GM23338 (cell line): Measurements from ENCODE around the gene MYCN.

ENCODE experiments used
- CREB1 ChIP-seq: fragments of 250-450 bp; sonication (Bioruptor Pico); IDR thresholded peaks from 2 replicates; pipeline ENCODE4 v1.5.0; 2020; ENCODE audit warnings: low read depth, mild to moderate bottlenecking, moderate library complexity
- CTCF ChIP-seq, 2 experiments: fragments of 200-600 bp in 1 of 2; sonication (generic) in 1 of 2; conservative IDR thresholded peaks; 2 replicates each; pipeline versions ENCODE4 v1.5.1 to v1.6.1; 2016 to 2017; ENCODE audit warnings: antibody characterized with exemption in 2 of 2, low read depth in 2 of 2, mild to moderate bottlenecking in 2 of 2, moderate library complexity in 1 of 2
- EZH2 ChIP-seq: fragments of 200-600 bp; sonication (generic); IDR thresholded peaks from one replicate; pipeline ENCODE4 v1.8.0; 2017; ENCODE audit warnings: antibody characterized with exemption, mild to moderate bottlenecking, low read depth; ENCODE audit not compliant: unreplicated experiment
- EZH2phosphoT487 ChIP-seq: fragments of 200-600 bp; sonication (generic); IDR thresholded peaks from one replicate; pipeline ENCODE4 v1.8.1; 2018; ENCODE audit warnings: antibody characterized with exemption; ENCODE audit not compliant: unreplicated experiment
- JUNB ChIP-seq: IDR thresholded peaks from one replicate; pipeline ENCODE4 v1.6.1; 2016; ENCODE audit warnings: antibody characterized with exemption; ENCODE audit not compliant: unreplicated experiment
- POLR2AphosphoS5 ChIP-seq: IDR thresholded peaks from 2 replicates; pipeline ENCODE4 v1.6.1; 2016; ENCODE audit warnings: antibody characterized with exemption, low read depth
- REST ChIP-seq: IDR thresholded peaks from one replicate; pipeline ENCODE4 v1.6.1; 2018; ENCODE audit warnings: antibody characterized with exemption; ENCODE audit not compliant: unreplicated experiment
- ZNF114 ChIP-seq: fragments of 250-450 bp; sonication (Bioruptor Pico); IDR thresholded peaks from 2 replicates; pipeline ENCODE4 v1.5.0; 2020; ENCODE audit warnings: mild to moderate bottlenecking, moderate library complexity
- ZNF331 ChIP-seq: fragments of 250-450 bp; sonication (Bioruptor Pico); IDR thresholded peaks from 2 replicates; pipeline ENCODE4 v1.5.0; 2020; ENCODE audit warnings: low read depth, mild to moderate bottlenecking, moderate library complexity
- ZNF462 ChIP-seq: fragments of 250-450 bp; sonication (Bioruptor Pico); IDR thresholded peaks from 2 replicates; pipeline ENCODE4 v1.5.0; 2020; ENCODE audit warnings: mild to moderate bottlenecking, moderate library complexity
- TF ChIP-seq, protein P1 (sequence below): IDR thresholded peaks from 2 replicates; pipeline ENCODE4 v1.6.1; 2016; ENCODE audit warnings: antibody characterized with exemption

DNA sequence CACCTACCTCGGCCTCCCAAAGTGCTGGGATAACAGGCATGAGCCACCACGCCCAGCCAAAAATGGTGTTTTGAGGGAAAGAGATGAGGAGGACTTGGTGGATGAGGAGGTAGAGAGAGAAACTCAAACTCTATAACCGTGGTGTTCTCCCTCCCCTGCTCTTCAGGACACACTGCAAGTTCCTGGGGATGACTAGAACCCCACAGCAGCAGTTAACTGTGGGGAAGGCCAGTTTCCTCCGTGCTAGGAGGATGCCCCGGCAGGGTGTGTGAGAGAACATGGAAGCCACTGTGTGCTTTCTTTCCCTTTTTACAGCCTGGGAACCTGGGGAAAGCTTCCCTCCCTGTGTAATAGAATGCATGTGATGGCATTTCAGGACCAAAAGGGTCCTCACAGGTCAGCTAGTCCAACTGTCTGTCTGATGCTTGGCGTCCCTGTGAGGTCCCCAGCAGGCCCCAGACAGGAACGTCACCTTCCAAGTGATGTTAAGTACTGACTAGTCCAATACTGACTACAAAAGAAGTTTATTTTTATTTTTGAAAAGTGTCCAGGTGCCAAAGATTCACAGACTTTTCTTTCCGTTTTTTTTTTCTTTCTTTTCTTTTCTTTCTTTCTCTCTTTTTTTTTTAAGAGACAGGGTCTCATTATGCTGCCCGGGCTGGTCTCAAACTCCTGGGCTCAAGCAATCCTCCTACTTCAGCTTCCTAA, 38.9 kb downstream of the MYCN start:
- TF ChIP-seq CTCF (conservative IDR thresholded peaks at IDR 0.05; ENCODE audit: low read depth in 2 of 2) (no peak), EZH2phosphoT487 (no peak), POLR2AphosphoS5 (no peak), CREB1 (CRISPR knock-in tag) (no peak), EZH2 (no peak), REST (no peak), ZNF114 (CRISPR knock-in tag) (no peak), ZNF462 (CRISPR knock-in tag) (no peak), ZNF331 (no peak), JUNB (no peak)
- TF ChIP-seq, protein P1, sequence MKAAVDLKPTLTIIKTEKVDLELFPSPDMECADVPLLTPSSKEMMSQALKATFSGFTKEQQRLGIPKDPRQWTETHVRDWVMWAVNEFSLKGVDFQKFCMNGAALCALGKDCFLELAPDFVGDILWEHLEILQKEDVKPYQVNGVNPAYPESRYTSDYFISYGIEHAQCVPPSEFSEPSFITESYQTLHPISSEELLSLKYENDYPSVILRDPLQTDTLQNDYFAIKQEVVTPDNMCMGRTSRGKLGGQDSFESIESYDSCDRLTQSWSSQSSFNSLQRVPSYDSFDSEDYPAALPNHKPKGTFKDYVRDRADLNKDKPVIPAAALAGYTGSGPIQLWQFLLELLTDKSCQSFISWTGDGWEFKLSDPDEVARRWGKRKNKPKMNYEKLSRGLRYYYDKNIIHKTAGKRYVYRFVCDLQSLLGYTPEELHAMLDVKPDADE, result no peak
